ENCODE measurements around the gene YIF1B. TPM values are rescaled to one million over a fixed set of nuclear protein-coding genes. Genes with fewer than 3 reads are reported as not detected.

The YIF1B gene
- polyA plus RNA-seq, 1 donor (not counting 4 experiments of a cell fraction or from before 2014, with no cell fraction given), result 38.1 TPM

- Histone ChIP-seq H3K4me2 (ENCODE audit: control insufficient read depth, extremely low read depth, insufficient read depth, low read depth, low read length) (peak overlapping the region; percentile 12), H3K9me3 (ENCODE audit: control insufficient read depth, low read depth, low read length) (no peaks in the 10 kb centered on the region), H3K27ac (ENCODE audit: control insufficient read depth, insufficient read depth, low read length) (peak overlapping the region; percentile 81), H3K27me3 (ENCODE audit: control insufficient read depth, extremely low read depth, insufficient read depth, low read length) (no peaks in the 10 kb centered on the region), H4K20me1 (ENCODE audit: control insufficient read depth, extremely low read depth, insufficient read depth, low read length) (peaks cover 7% of the 10 kb centered on the region), H3K9me1 (ENCODE audit: control insufficient read depth, extremely low read depth, insufficient read depth, low read length) (no peaks in the 10 kb centered on the region), H3K9ac (ENCODE audit: control insufficient read depth, extremely low read depth, insufficient read depth, low read length) (peak overlapping the region; percentile 45), H3K36me3 (ENCODE audit: control insufficient read depth in 2 of 2, extremely low read depth in 1 of 2, insufficient read depth in 2 of 2, low read length in 2 of 2) (peaks cover 60 to 77% of the 10 kb centered on the region in 2 experiments), H2AFZ (ENCODE audit: control insufficient read depth, low read length) (no peak overlapping the region), H3K4me1 (ENCODE audit: control insufficient read depth, extremely low read depth, insufficient read depth, low read length) (peaks cover 32% of the 10 kb centered on the region), H3K4me3 (ENCODE audit: control insufficient read depth in 2 of 3, extremely low read depth in 1 of 3, insufficient read depth in 2 of 3, low read depth in 1 of 3, low read length in 3 of 3) (no peak overlapping the region), H3K79me2 (ENCODE audit: control insufficient read depth, insufficient read depth, low read length) (peaks cover 41% of the 10 kb centered on the region)
- dilution Hi-C loops (cut with MboI; ENCODE audit: extremely low pct_ligation_motif_present, low sequenced_read_pairs), result no loop called here
- FAIRE-seq, result no peak
- no peak for DNase-seq (ENCODE audit: low read depth, low spot score)
- no peak for TF ChIP-seq EZH2 (IDR thresholded peaks at IDR 0.05; ENCODE audit: low read length)
- no peak for TF ChIP-seq CTCF (optimal IDR thresholded peaks at IDR 0.05 in 1 of 3, IDR thresholded peaks at IDR 0.05 in 1 of 3, conservative IDR thresholded peaks at IDR 0.05 in 1 of 3; ENCODE audit: extremely low read depth in 1 of 3, insufficient read depth in 2 of 3, low read length in 3 of 3)
These were observed 25.8 kb downstream of the YIF1B start for GRCh38 chr19:38289955-38290354.

- H3K9ac ChIP-seq (ENCODE audit: control insufficient read depth, extremely low read depth, insufficient read depth, low read length), result no peak overlapping the region
- H3K4me1 ChIP-seq (ENCODE audit: control insufficient read depth, extremely low read depth, insufficient read depth, low read length), result peaks cover 21% of the 10 kb centered on the region
- no peak for DNase-seq (ENCODE audit: low read depth, low spot score)
- no peak overlapping the region for H2AFZ ChIP-seq (ENCODE audit: control insufficient read depth, low read length)
- no peak overlapping the region for H3K4me2 ChIP-seq (ENCODE audit: control insufficient read depth, extremely low read depth, insufficient read depth, low read depth, low read length)
- no peak overlapping the region for H3K27ac ChIP-seq (ENCODE audit: control insufficient read depth, insufficient read depth, low read length)
- H3K27me3 ChIP-seq (ENCODE audit: control insufficient read depth, extremely low read depth, insufficient read depth, low read length), result no peaks in the 10 kb centered on the region
- H3K9me1 ChIP-seq (ENCODE audit: control insufficient read depth, extremely low read depth, insufficient read depth, low read length), result no peaks in the 10 kb centered on the region
- no peaks in the 10 kb centered on the region for H3K9me3 ChIP-seq (ENCODE audit: control insufficient read depth, low read depth, low read length)
- FAIRE-seq, result no peak
- peaks cover 56% of the 10 kb centered on the region for H3K79me2 ChIP-seq (ENCODE audit: control insufficient read depth, insufficient read depth, low read length)
- dilution Hi-C loops (cut with MboI; ENCODE audit: extremely low pct_ligation_motif_present, low sequenced_read_pairs), result no loop called here
- peaks cover 13% of the 10 kb centered on the region for H4K20me1 ChIP-seq (ENCODE audit: control insufficient read depth, extremely low read depth, insufficient read depth, low read length)
- H3K4me3 ChIP-seq (ENCODE audit: control insufficient read depth in 2 of 3, extremely low read depth in 1 of 3, insufficient read depth in 2 of 3, low read depth in 1 of 3, low read length in 3 of 3), result no peak overlapping the region
- peaks cover 60 to 81% of the 10 kb centered on the region in 2 experiments for H3K36me3 ChIP-seq (ENCODE audit: control insufficient read depth in 2 of 2, extremely low read depth in 1 of 2, insufficient read depth in 2 of 2, low read length in 2 of 2)
- TF ChIP-seq EZH2 (IDR thresholded peaks at IDR 0.05; ENCODE audit: low read length) (no peak), CTCF (optimal IDR thresholded peaks at IDR 0.05 in 1 of 3, IDR thresholded peaks at IDR 0.05 in 1 of 3, conservative IDR thresholded peaks at IDR 0.05 in 1 of 3; ENCODE audit: extremely low read depth in 1 of 3, insufficient read depth in 2 of 3, low read length in 3 of 3) (no peak)
These were observed 27.5 kb downstream of the YIF1B start for GRCh38 chr19:38288123-38288855.
